B cell (primary cell): Measurements from ENCODE around the gene WASF1. TPM values are rescaled to one million over a fixed set of nuclear protein-coding genes. Genes with fewer than 3 reads are reported as not detected.

ENCODE experiments used
- ATAC-seq: fragments of 200-7000 bp; cut with Tn5 transposase; one replicate; pipeline ENCODE4 v1.10.0; 2021; ENCODE audit warnings: low read depth, mild to moderate bottlenecking, moderate number of reproducible peaks, moderate library complexity
- CTCF ChIA-PET: fragments of 350-600 bp; sonication (Branson Sonifier 250); formaldehyde crosslinking; loops from one replicate; lab custom pipeline; 2021; ENCODE audit warnings: antibody characterized with exemption, inconsistent platforms; lab: Charles Lee
- POLR2A ChIA-PET: fragments of 350-600 bp; sonication (Branson Sonifier 250); formaldehyde crosslinking; loops from one replicate; lab custom pipeline; 2021; ENCODE audit warnings: antibody characterized with exemption; lab: Charles Lee
- DNase-seq: peaks from one replicate; pipeline ENCODE4 v3.0.0; 2013
- H2AFZ ChIP-seq: 2 replicates; pipeline ENCODE4 v1.6.1; 2012; ENCODE audit warnings: mild to moderate bottlenecking, low read depth, low read length; ENCODE audit not compliant: insufficient read depth, poor library complexity, severe bottlenecking
- H3K27ac ChIP-seq, 2 donors: 1 replicate in 1 of 2; 2 replicates in 1 of 2; pipeline ENCODE4 v1.5.1; 2012 to 2013; ENCODE audit warnings: low read length in 2 of 2, mild to moderate bottlenecking in 2 of 2, moderate library complexity in 1 of 2
- H3K27me3 ChIP-seq, 4 experiments: fragments of 200-600 bp in 1 of 4; sonication (generic) in 1 of 4; replicated peaks in 1 of 4; 1 replicate in 2 of 4; 2 replicates in 2 of 4; pipeline versions ENCODE4 v1.6.1 to v1.7.0; 2013 to 2016; ENCODE audit warnings: low read length in 3 of 4, mild to moderate bottlenecking in 2 of 4, mixed read lengths in 1 of 4, moderate library complexity in 1 of 4; ENCODE audit not compliant: insufficient read depth in 4 of 4, control insufficient read depth in 3 of 4; ENCODE audit errors: control extremely low read depth in 1 of 4
- H3K36me3 ChIP-seq, 2 experiments: replicated peaks in 1 of 2; 1 replicate in 1 of 2; 2 replicates in 1 of 2; pipeline versions ENCODE4 v1.6.1 to v1.7.1; 2013; ENCODE audit warnings: low read length in 1 of 2; ENCODE audit not compliant: insufficient read depth in 2 of 2, control insufficient read depth in 1 of 2; ENCODE audit errors: control extremely low read depth in 1 of 2, extremely low read depth in 1 of 2
- H3K4me1 ChIP-seq, 2 donors: fragments of 200-600 bp in 1 of 2; sonication (generic) in 1 of 2; 1 replicate in 1 of 2; 2 replicates in 1 of 2; pipeline versions ENCODE4 v1.5.1 to v1.6.1; 2013 to 2017; ENCODE audit warnings: low read length in 2 of 2; ENCODE audit not compliant: control insufficient read depth in 2 of 2, insufficient read depth in 2 of 2
- H3K4me2 ChIP-seq: replicated peaks from 2 replicates; pipeline ENCODE3; 2012; ENCODE audit warnings: mild to moderate bottlenecking, low read depth, low read length; ENCODE audit not compliant: poor library complexity, severe bottlenecking
- H3K4me3 ChIP-seq, 5 experiments: fragments of 200-600 bp in 1 of 5; sonication (generic) in 1 of 5; 1 replicate in 3 of 5; 2 replicates in 2 of 5; pipeline versions ENCODE4 v1.5.1 to v1.7.0; 2011 to 2016; ENCODE audit warnings: low read length in 4 of 5, mild to moderate bottlenecking in 4 of 5, low read depth in 2 of 5, control low read depth in 1 of 5, moderate library complexity in 1 of 5; ENCODE audit not compliant: insufficient read depth in 1 of 5; ENCODE audit errors: control extremely low read depth in 1 of 5, extremely low read depth in 1 of 5
- H3K79me2 ChIP-seq: fragments of 200-600 bp; sonication (generic); one replicate; pipeline ENCODE4 v1.6.0; 2016; ENCODE audit warnings: low read length; ENCODE audit not compliant: control insufficient read depth, insufficient read depth
- H3K9ac ChIP-seq: fragments of 200-600 bp; sonication (generic); 2 replicates; pipeline ENCODE4 v1.6.1; 2017; ENCODE audit warnings: mild to moderate bottlenecking, low read length, moderate library complexity
- H3K9me3 ChIP-seq, 3 donors: one replicate each; pipeline versions ENCODE4 v1.6.1 to v1.7.1; 2013; ENCODE audit warnings: low read length in 2 of 3; ENCODE audit not compliant: control insufficient read depth in 2 of 3, insufficient read depth in 1 of 3; ENCODE audit errors: control extremely low read depth in 1 of 3
- H4K20me1 ChIP-seq: 2 replicates; pipeline ENCODE4 v1.6.0; 2012; ENCODE audit warnings: mild to moderate bottlenecking, low read length; ENCODE audit not compliant: insufficient read depth, control insufficient read depth, poor library complexity, severe bottlenecking
- H3K27ac Mint-ChIP-seq: one replicate; pipeline ENCODE4 v1.8.0; 2021; ENCODE audit warnings: mixed read lengths
- H3K27me3 Mint-ChIP-seq: one replicate; pipeline ENCODE4 v1.8.0; 2021; ENCODE audit warnings: mixed read lengths
- H3K4me1 Mint-ChIP-seq: one replicate; pipeline ENCODE4 v1.8.0; 2021; ENCODE audit warnings: mixed read lengths
- H3K4me3 Mint-ChIP-seq: one replicate; pipeline ENCODE4 v1.8.0; 2021; ENCODE audit warnings: mixed read lengths
- H3K9me3 Mint-ChIP-seq: one replicate; pipeline ENCODE4 v1.8.0; 2022; ENCODE audit warnings: mixed read lengths; ENCODE audit not compliant: insufficient read depth
- CTCF ChIP-seq: fragments of 200-600 bp; IDR thresholded peaks from one replicate; pipeline ENCODE4 v1.8.0; 2022; ENCODE audit warnings: antibody characterized with exemption, mild to moderate bottlenecking
- EZH2 ChIP-seq: IDR thresholded peaks from 2 replicates; pipeline ENCODE4 v1.6.1; 2012; ENCODE audit warnings: borderline replicate concordance, low read depth, mild to moderate bottlenecking, moderate library complexity, low read length; ENCODE audit not compliant: insufficient read depth, poor library complexity, severe bottlenecking
- WGBS: methylation state at CpG from one replicate; pipeline ENCODE4 v1.1.5; 2013; ENCODE audit warnings: missing lambda C conversion rate; ENCODE audit not compliant: insufficient coverage; 5-methylcytosine and 5-hydroxymethylcytosine counted together
- intact Hi-C: fragments of 100-400 bp; cut with micrococcal nuclease; formaldehyde crosslinking; loops from one replicate; pipeline ENCODE4 v1.10.0; 2022
- polyA plus RNA-seq: library from polyadenylated mRNA; depleted of rRNA; stranded (reverse); fragments of >200 nt; gene quantifications from 2 replicates; pipeline ENCODE4 v1.2.3, GENCODE V29; 2012
- total RNA-seq, 2 donors: library from RNA; stranded (reverse); fragments of 120-200 nt in 1 of 2; gene quantifications; 1 replicate in 1 of 2; 2 replicates in 1 of 2; pipeline versions ENCODE4 v1.2.3 to v1.2.4, GENCODE V29; 2013 to 2022

WASF1 gene
- total and polyA plus RNA-seq, 2 donors (not counting 1 experiment from before 2014, with no cell fraction given), result 8.6 to 10.8 TPM

GRCh38 chr6:110095935-110096334 lies 83.5 kb downstream of the WASF1 start:
- Mint-ChIP-seq H3K4me3 (no peak overlapping the region), H3K9me3 (no peaks in the 10 kb centered on the region), H3K27me3 (no peaks in the 10 kb centered on the region), H3K27ac (no peak overlapping the region), H3K4me1 (peaks cover 2% of the 10 kb centered on the region)
- CTCF ChIA-PET, result interaction anchor here (1.3 kb wide), 1 partner anchor 294 kb away, joined by 3 read pairs; no protein-coding TSS in a partner anchor
- H3K4me3 ChIP-seq, result no peak overlapping the region
- no peak overlapping the region for H3K27ac ChIP-seq
- H3K4me2 ChIP-seq, result no peak overlapping the region
- H3K36me3 ChIP-seq, result no peaks in the 10 kb centered on the region
- POLR2A ChIA-PET, result interaction anchor here (0.6 kb wide), 1 partner anchor 1120 kb away, joined by 3 read pairs; no protein-coding TSS in a partner anchor
- no peaks in the 10 kb centered on the region for H3K9me3 ChIP-seq
- H3K27me3 ChIP-seq, result no peaks in the 10 kb centered on the region
- no peaks in the 10 kb centered on the region for H4K20me1 ChIP-seq
- H3K79me2 ChIP-seq, result no peaks in the 10 kb centered on the region
- H3K4me1 ChIP-seq, result no peaks in the 10 kb centered on the region
- DNase-seq (no peak), ATAC-seq (no peak)
- H3K9ac ChIP-seq, result no peak overlapping the region
- no peak overlapping the region for H2AFZ ChIP-seq
- intact Hi-C loops, result no loop called here
- no CpG with 5 or more reads among the region's 1 CpG for WGBS
- no peak for TF ChIP-seq CTCF
- TF ChIP-seq EZH2, result no peak

- DNase-seq (no peak), ATAC-seq (no peak)
- Mint-ChIP-seq H3K27me3 (no peaks in the 10 kb centered on the region), H3K4me3 (no peak overlapping the region), H3K9me3 (no peaks in the 10 kb centered on the region), H3K27ac (no peak overlapping the region), H3K4me1 (no peaks in the 10 kb centered on the region)
- no peak overlapping the region for H3K4me2 ChIP-seq
- no peak for TF ChIP-seq CTCF
- TF ChIP-seq EZH2, result no peak
- no peaks in the 10 kb centered on the region for H3K9me3 ChIP-seq
- H3K36me3 ChIP-seq, result no peaks in the 10 kb centered on the region
- WGBS, result 57% methylated on average over 1 of the region's 1 CpG
- intact Hi-C loops, result no loop called here
- no peak overlapping the region for H3K4me3 ChIP-seq
- H3K4me1 ChIP-seq, result no peaks in the 10 kb centered on the region
- H3K27me3 ChIP-seq, result no peaks in the 10 kb centered on the region
- ChIA-PET CTCF (no interaction called here), POLR2A (interaction anchor here (0.5 kb wide), 1 partner anchor 18 kb away, joined by 4 read pairs; no protein-coding TSS in a partner anchor)
- H3K27ac ChIP-seq, result no peak overlapping the region
- no peak overlapping the region for H3K9ac ChIP-seq
- no peaks in the 10 kb centered on the region for H3K79me2 ChIP-seq
- no peaks in the 10 kb centered on the region for H4K20me1 ChIP-seq
- no peak overlapping the region for H2AFZ ChIP-seq
Measured at GRCh38 chr6:110095101-110095500, 84.4 kb downstream of the WASF1 start.
